ENCODE data around the gene NKX1-1.

Gene NKX1-1

GRCh38 chr4:1364217-1364616 lies 42.0 kb downstream of the NKX1-1 start:
- Histone ChIP-seq H3K9me2 (replicated peaks; ENCODE audit: insufficient read depth, low read length) (no peaks in the 10 kb centered on the region), H3K4me2 (ENCODE audit: low read depth, low read length) (no peak overlapping the region), H3K4me1 (ENCODE audit: low read length) (no peaks in the 10 kb centered on the region), H3K27me3 (replicated peaks; ENCODE audit: insufficient read depth, low read length) (no peaks in the 10 kb centered on the region), H2AFZ (ENCODE audit: low read length) (no peak overlapping the region), H3K27ac (ENCODE audit: low read length) (no peak overlapping the region), H3K79me2 (ENCODE audit: low read length) (no peaks in the 10 kb centered on the region), H3K4me3 (ENCODE audit: low read length) (no peak overlapping the region), H3K9me3 (replicated peaks; ENCODE audit: insufficient read depth, low read length) (no peaks in the 10 kb centered on the region), H3K36me3 (replicated peaks; ENCODE audit: insufficient read depth, low read length) (no peaks in the 10 kb centered on the region), H3F3A (ENCODE audit: insufficient read depth, low read length) (no peaks in the 10 kb centered on the region), H4K20me1 (ENCODE audit: insufficient read depth, low read length) (no peaks in the 10 kb centered on the region), H3K9ac (ENCODE audit: low read length) (no peak overlapping the region)
- no peak for DNase-seq
- TF ChIP-seq EZH2 (optimal IDR thresholded peaks at IDR 0.05; ENCODE audit: low read depth, low read length): no peak
- TF ChIP-seq EZH2phosphoT487 (IDR thresholded peaks at IDR 0.05; ENCODE audit: low read length): no peak
- TF ChIP-seq CTCF (IDR thresholded peaks at IDR 0.05; ENCODE audit: low read length): no peak

- Histone ChIP-seq H3K27ac (ENCODE audit: low read length) (no peak overlapping the region), H4K20me1 (ENCODE audit: insufficient read depth, low read length) (no peaks in the 10 kb centered on the region), H3K27me3 (replicated peaks; ENCODE audit: insufficient read depth, low read length) (no peaks in the 10 kb centered on the region), H3K79me2 (ENCODE audit: low read length) (no peaks in the 10 kb centered on the region), H2AFZ (ENCODE audit: low read length) (no peak overlapping the region), H3K9me2 (replicated peaks; ENCODE audit: insufficient read depth, low read length) (no peaks in the 10 kb centered on the region), H3K4me2 (ENCODE audit: low read depth, low read length) (no peak overlapping the region), H3K4me1 (ENCODE audit: low read length) (no peaks in the 10 kb centered on the region), H3K36me3 (replicated peaks; ENCODE audit: insufficient read depth, low read length) (no peaks in the 10 kb centered on the region), H3K4me3 (ENCODE audit: low read length) (no peak overlapping the region), H3K9ac (ENCODE audit: low read length) (no peak overlapping the region), H3K9me3 (replicated peaks; ENCODE audit: insufficient read depth, low read length) (no peaks in the 10 kb centered on the region), H3F3A (ENCODE audit: insufficient read depth, low read length) (no peaks in the 10 kb centered on the region)
- no peak for DNase-seq
- no peak for TF ChIP-seq EZH2phosphoT487 (IDR thresholded peaks at IDR 0.05; ENCODE audit: low read length)
- no peak for TF ChIP-seq CTCF (IDR thresholded peaks at IDR 0.05; ENCODE audit: low read length)
- no peak for TF ChIP-seq EZH2 (optimal IDR thresholded peaks at IDR 0.05; ENCODE audit: low read depth, low read length)
Observed at GRCh38 chr4:1363513-1363912, 42.7 kb downstream of the NKX1-1 start.

DNA sequence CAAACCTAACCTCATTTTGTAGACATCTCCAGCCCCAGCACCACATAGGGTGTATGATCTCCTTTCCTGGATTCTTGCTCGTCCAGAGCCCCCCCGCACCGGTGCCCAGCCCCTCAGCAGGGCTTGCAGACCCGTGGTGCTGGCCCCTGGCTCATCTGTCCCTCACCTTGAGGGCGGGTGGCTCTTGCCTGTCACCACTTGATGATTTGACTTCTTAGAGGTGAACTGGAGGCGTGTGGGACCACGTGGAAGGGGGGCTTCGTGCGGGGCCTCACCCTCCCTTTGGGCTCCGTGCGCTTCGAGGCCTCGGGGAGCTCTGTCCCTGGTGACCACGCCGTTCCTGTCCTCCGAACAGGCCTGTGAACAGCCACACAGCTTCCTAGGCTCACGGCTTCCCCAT lies 43.7 kb downstream of the NKX1-1 start:
- TF ChIP-seq EZH2 (optimal IDR thresholded peaks at IDR 0.05; ENCODE audit: low read depth, low read length): no peak
- no peak for TF ChIP-seq EZH2phosphoT487 (IDR thresholded peaks at IDR 0.05; ENCODE audit: low read length)
- no peak for TF ChIP-seq CTCF (IDR thresholded peaks at IDR 0.05; ENCODE audit: low read length)
- Histone ChIP-seq H3K4me2 (ENCODE audit: low read depth, low read length) (no peak overlapping the region), H3K4me1 (ENCODE audit: low read length) (no peaks in the 10 kb centered on the region), H3F3A (ENCODE audit: insufficient read depth, low read length) (no peaks in the 10 kb centered on the region), H3K27me3 (replicated peaks; ENCODE audit: insufficient read depth, low read length) (no peaks in the 10 kb centered on the region), H3K4me3 (ENCODE audit: low read length) (no peak overlapping the region), H3K9ac (ENCODE audit: low read length) (no peak overlapping the region), H3K9me3 (replicated peaks; ENCODE audit: insufficient read depth, low read length) (no peaks in the 10 kb centered on the region), H3K9me2 (replicated peaks; ENCODE audit: insufficient read depth, low read length) (no peaks in the 10 kb centered on the region), H3K79me2 (ENCODE audit: low read length) (no peaks in the 10 kb centered on the region), H4K20me1 (ENCODE audit: insufficient read depth, low read length) (no peaks in the 10 kb centered on the region), H3K36me3 (replicated peaks; ENCODE audit: insufficient read depth, low read length) (no peaks in the 10 kb centered on the region), H3K27ac (ENCODE audit: low read length) (no peak overlapping the region), H2AFZ (ENCODE audit: low read length) (no peak overlapping the region)
- DNase-seq: no peak

Measured in MM.1S (cell line).